Psoas muscle (tissue), 8 donors: ENCODE measurements around the gene TAAR8. TPM values are rescaled to one million over a fixed set of nuclear protein-coding genes. Genes with fewer than 3 reads are reported as not detected.

Source experiments
- ATAC-seq, 4 donors: fragments of 200-7000 bp; cut with Tn5 transposase; one replicate each; pipeline ENCODE4 v1.9.1; 2020; ENCODE audit warnings: moderate library complexity in 3 of 4, mild to moderate bottlenecking in 2 of 4
- DNase-seq, 2 donors: peaks; one replicate each; pipeline ENCODE4 v3.0.0-alpha.2; 2020
- H3K27ac ChIP-seq: fragments of 200-600 bp; one replicate; pipeline ENCODE4 v1.8.0; 2022
- H3K27me3 ChIP-seq, 3 donors: fragments of 200-600 bp in 1 of 3; one replicate each; pipeline versions ENCODE4 v1.6.1 to v1.8.0; 2013 to 2022; ENCODE audit warnings: low read length in 2 of 3, mild to moderate bottlenecking in 2 of 3, moderate library complexity in 1 of 3; ENCODE audit not compliant: insufficient read depth in 3 of 3
- H3K36me3 ChIP-seq, 2 donors: fragments of 200-600 bp in 1 of 2; one replicate each; pipeline versions ENCODE4 v1.6.1 to v1.8.0; 2013 to 2022; ENCODE audit warnings: low read depth in 1 of 2, mild to moderate bottlenecking in 1 of 2, moderate library complexity in 1 of 2; ENCODE audit not compliant: insufficient read depth in 1 of 2
- H3K4me1 ChIP-seq: fragments of 200-600 bp; one replicate; pipeline ENCODE4 v1.8.0; 2022
- H3K4me3 ChIP-seq: fragments of 200-600 bp; one replicate; pipeline ENCODE4 v1.8.0; 2022; ENCODE audit warnings: mild to moderate bottlenecking
- H3K9me3 ChIP-seq: fragments of 200-600 bp; one replicate; pipeline ENCODE4 v1.8.0; 2022
- CTCF ChIP-seq: fragments of 200-600 bp; IDR thresholded peaks from one replicate; pipeline ENCODE4 v1.8.0; 2022; ENCODE audit warnings: antibody characterized with exemption
- WGBS, 3 donors: extraction: QIAGEN DNeasy Blood & Tissue Kit; methylation state at CpG; one replicate each; pipeline versions ENCODE4 v1.1.6 to v1.1.7; 2013; 5-methylcytosine and 5-hydroxymethylcytosine counted together
- intact Hi-C, 2 donors: fragments of 100-400 bp; cut with DNase I; formaldehyde crosslinking; loops; one replicate each; pipeline versions ENCODE4 v1.11.0 to v1.14.2; 2022
- long read RNA-seq, 2 donors: library from polyadenylated mRNA; unstranded; transcript quantifications; one replicate each; pipeline ENCODE4 v2.0.0, GENCODE V29; 2021
- polyA plus RNA-seq, 3 donors: library from polyadenylated mRNA; stranded (reverse); fragments of 200-250 nt; gene quantifications; one replicate each; pipeline ENCODE4 v1.2.3, GENCODE V29; 2013
- total RNA-seq, 4 donors: library from RNA; stranded (reverse); fragmentation: NEBNext Ultra II Directional in 2 of 4; extraction: Animal tissue kit (Norgen Biotek cat#: 25700) in 2 of 4; gene quantifications; one replicate each; pipeline versions ENCODE4 v1.2.1 to v1.2.4, GENCODE V29; 2021 to 2023
- donor health status: healthy with polysubstance abuse.
- donor health status: DM: no; HTN: no; CAD: no; lungs with moderate emphysema.
- donor health status: Bipolar disorder and iron deficiency.
- donor health status: healthy.
- donor health status: DM: yes; HTN: yes; CAD: no.
- donor health status: DM: no; HTN: no; CAD: no.
- donor health status: DM: no; HTN: no; CAD: no.
- donor health status: DM: yes; HTN: yes; CAD: no.

Gene TAAR8, protein sequence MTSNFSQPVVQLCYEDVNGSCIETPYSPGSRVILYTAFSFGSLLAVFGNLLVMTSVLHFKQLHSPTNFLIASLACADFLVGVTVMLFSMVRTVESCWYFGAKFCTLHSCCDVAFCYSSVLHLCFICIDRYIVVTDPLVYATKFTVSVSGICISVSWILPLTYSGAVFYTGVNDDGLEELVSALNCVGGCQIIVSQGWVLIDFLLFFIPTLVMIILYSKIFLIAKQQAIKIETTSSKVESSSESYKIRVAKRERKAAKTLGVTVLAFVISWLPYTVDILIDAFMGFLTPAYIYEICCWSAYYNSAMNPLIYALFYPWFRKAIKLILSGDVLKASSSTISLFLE
- total RNA-seq (not detected), polyA plus RNA-seq (not detected)
- long read RNA-seq, donor 1: 0 reads
- long read RNA-seq, donor 2: 0 reads

- Histone ChIP-seq H3K4me1 (no peaks in the 10 kb centered on the region), H3K27me3 (peaks cover 0 to 6% (median 0%) of the 10 kb centered on the region in 3 donors), H3K36me3 (no peaks in the 10 kb centered on the region), H3K9me3 (no peaks in the 10 kb centered on the region), H3K4me3 (no peak within 1 kb of the TSS), H3K27ac (no peak within 1 kb of the TSS)
- no peak for ATAC-seq
- no peak for TF ChIP-seq CTCF
- 93 to 95% (median 94%) methylated on average over 2 of the region's 2 CpGs for WGBS, 3 donors
- no peak for DNase-seq
- intact Hi-C loops: no loop called here
Observed at GRCh38 chr6:132552372-132552771, at the start of gene TAAR8. TAAR8 (plus strand) TSS chr6:132552672; CDS start chr6:132552693, 21 bp downstream.

- Histone ChIP-seq H3K4me3 (no peak overlapping the region), H3K27me3 (no peaks in the 10 kb centered on the region), H3K4me1 (peaks cover 28% of the 10 kb centered on the region), H3K36me3 (peaks cover 0 to 42% of the 10 kb centered on the region in 2 donors), H3K9me3 (no peaks in the 10 kb centered on the region), H3K27ac (no peak overlapping the region)
- TF ChIP-seq CTCF: no peak
- intact Hi-C loops: no loop called here
- DNase-seq: no peak
- WGBS, 3 donors: 65 to 76% (median 66%) methylated on average over 5 of the region's 5 CpGs
- no peak for ATAC-seq
Observed at GRCh38 chr6:132504757-132505156, 47.7 kb upstream of the TAAR8 start.

DNA sequence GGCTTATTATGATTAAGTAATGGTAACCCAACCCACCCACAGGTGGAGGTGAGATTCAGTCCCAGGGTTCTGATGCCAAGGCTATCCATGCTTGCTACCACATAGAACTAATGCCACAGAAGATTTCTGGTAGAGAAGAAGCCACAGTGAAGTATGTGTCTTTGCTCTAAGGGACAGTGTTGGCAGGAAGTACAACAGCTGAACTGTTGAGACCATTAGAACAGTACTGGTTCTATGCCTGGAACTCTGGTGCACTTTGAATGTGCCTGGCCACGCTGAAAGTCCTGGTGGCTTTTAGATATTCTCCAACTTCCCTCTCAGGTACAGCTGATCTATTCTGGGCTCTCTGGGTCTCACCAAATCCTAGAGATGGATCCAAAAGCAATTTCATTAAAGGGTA, 47.3 kb upstream of the TAAR8 start:
- DNase-seq (no peak), ATAC-seq (no peak)
- intact Hi-C loops: no loop called here
- Histone ChIP-seq H3K4me3 (no peak overlapping the region), H3K27me3 (no peaks in the 10 kb centered on the region), H3K36me3 (peaks cover 0 to 40% of the 10 kb centered on the region in 2 donors), H3K4me1 (peaks cover 31% of the 10 kb centered on the region), H3K27ac (no peak overlapping the region), H3K9me3 (no peaks in the 10 kb centered on the region)
- WGBS, 3 donors: 31 to 63% (median 47%) methylated on average over 1 of the region's 1 CpG
- TF ChIP-seq CTCF: no peak

GRCh38 chr6:132506461-132506860, 46.0 kb upstream of the TAAR8 start:
- no peak for ATAC-seq
- intact Hi-C loops: no loop called here
- peaks cover 44% of the 10 kb centered on the region for H3K4me1 ChIP-seq
- H3K27me3 ChIP-seq: no peaks in the 10 kb centered on the region
- H3K36me3 ChIP-seq: peaks cover 0 to 27% of the 10 kb centered on the region in 2 donors
- no peaks in the 10 kb centered on the region for H3K9me3 ChIP-seq
- 36 to 42% (median 40%) methylated on average over 2 of the region's 2 CpGs for WGBS, 3 donors
- no peak overlapping the region for H3K4me3 ChIP-seq
- no peak overlapping the region for H3K27ac ChIP-seq
- no peak for TF ChIP-seq CTCF
- no peak for DNase-seq
